Omental fat pad (tissue), 4 donors: ENCODE results near the gene PRR7. TPM values are rescaled to one million over a fixed set of nuclear protein-coding genes. Genes with fewer than 3 reads are reported as not detected.
A peak's percentile ranks its signal among the peaks of the same experiment; 100 is the strongest.

ENCODE experiments used
- ATAC-seq: fragments of 150-250 bp; one replicate; pipeline ENCODE4 v1.9.1; 2016; ENCODE audit warnings: mild to moderate bottlenecking, moderate library complexity; ENCODE audit not compliant: low FRiP score
- DNase-seq: peaks from one replicate; pipeline ENCODE4 v3.0.0-alpha.2; 2019; ENCODE audit warnings: low spot score
- CTCF ChIP-seq, 3 donors: fragments of 450-650 bp; IDR thresholded peaks; one replicate each; pipeline ENCODE4 v1.5.1; 2016 to 2017; ENCODE audit warnings: antibody characterized with exemption in 3 of 3, mild to moderate bottlenecking in 3 of 3, moderate library complexity in 2 of 3
- total RNA-seq, 4 donors: library from RNA; depleted of rRNA; stranded (reverse); fragments of >200 nt; gene quantifications; one replicate each; pipeline ENCODE4 v1.1.0, GENCODE V29; 2016

PRR7 gene
- total RNA-seq, 4 donors from 2014 or later, result 1.6 to 2.8 (median 2.1) TPM; not detected in 1

DNA sequence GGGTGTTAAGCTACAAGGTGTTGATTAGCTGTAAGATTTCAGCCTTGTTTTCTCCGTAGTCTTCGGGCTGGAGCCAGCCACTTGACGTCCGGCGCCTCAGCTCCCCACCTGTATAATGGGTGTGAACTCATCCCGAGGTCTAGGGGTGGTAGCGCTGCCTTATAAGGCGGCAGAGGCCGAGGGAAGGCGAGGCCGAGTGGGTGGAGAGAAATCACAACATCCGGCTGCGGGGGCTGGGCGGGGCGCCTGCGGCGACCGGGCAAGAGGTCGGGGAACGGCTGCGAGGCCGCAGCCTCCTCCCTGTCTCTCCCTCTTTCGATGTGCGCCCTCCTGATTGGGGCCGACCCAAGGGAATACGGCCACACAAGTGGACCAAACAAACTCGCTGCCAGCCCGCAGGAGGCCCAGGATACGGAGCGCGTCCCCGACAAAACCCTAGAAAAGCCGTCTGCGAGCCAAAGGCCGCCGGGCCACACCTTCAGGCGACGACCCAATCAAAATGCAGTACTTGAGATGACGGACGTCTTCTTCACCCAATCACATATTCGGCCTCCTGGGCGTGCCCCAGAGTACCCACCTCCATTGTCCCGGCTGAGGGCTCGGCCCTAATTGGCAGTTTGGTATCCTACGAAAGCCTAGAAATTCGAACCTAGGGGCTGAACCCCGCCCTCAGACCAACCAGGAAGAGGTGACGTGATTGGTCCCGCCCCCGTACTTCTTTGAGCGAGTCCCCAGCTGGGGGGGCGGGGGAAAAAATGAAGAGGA lies 20.6 kb upstream of the PRR7 start:
- TF ChIP-seq CTCF (IDR thresholded peaks at IDR 0.05), result no peak
- peak; percentile 99 for DNase-seq
- ATAC-seq, result peak; percentile 97

DNA sequence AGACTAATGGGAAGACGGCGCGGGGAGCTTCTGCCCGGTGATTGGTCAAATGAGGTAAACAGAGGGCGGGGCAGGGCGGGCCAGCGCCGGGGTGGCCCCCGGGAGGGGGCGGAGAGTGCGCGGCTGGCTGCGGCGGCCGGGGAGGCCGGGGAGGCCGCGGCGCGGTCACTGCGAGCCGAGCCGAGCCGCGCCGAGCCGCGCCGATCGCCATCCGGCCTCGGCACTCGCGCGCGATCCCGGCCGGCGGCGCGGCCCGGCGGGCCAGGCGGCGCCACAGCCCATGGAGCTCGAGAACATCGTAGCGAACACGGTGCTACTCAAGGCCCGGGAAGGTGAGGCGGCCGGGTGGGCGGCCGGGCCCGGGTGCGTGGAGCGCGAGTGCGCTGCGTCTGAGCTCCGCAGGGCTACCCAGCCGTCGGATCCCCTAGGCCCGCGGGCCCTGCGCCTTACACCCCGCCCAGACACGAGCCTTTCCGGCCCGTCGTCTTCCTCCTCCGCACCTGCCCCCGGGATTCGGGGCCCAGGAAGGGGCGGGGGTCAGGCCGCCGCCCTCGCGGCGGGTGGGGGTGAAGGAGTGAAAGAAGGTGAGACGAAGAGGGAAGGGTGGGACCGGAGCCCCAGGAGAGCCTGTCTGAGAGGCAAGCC lies 19.9 kb upstream of the PRR7 start, which contains the start of gene GRK6:
Gene GRK6 (plus strand): TSS at position 111 of the 645 bp plus-strand sequence. CDS start 170 bp downstream, at position 281.
- DNase-seq, result no peak
- ATAC-seq, result peak; percentile 91
- TF ChIP-seq CTCF (IDR thresholded peaks at IDR 0.05), result no peak

DNA sequence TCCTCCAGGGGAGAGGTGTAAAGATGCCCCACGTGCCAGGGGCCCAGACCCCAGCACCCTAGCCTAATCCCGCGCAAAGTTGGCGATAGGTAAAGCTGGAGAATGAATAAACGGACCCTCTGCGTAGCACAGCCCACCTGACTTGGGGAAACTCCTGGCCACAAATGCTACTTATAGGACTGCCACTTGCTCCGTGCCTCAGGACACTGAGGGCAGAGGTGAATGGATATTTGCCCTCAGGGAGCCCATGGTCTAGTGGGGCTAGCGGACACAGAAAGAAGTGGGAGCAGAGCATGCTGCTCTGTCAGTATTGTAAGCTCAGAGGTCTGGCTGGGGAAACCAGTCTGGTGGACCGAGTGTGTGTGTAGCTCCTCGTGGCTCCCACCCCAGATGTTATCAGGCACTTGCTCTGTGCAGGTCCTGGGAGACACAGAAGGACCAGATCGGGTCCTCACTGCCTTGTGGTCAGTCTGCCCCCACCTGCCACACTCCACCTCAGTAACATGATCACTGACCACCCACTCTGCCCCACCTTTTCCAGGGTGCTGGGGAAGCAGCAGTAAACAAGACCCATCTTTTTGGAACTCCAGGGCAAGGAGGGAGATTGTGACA lies 19.3 kb upstream of the PRR7 start:
- TF ChIP-seq CTCF (IDR thresholded peaks at IDR 0.05), result no peak
- ATAC-seq (no peak), DNase-seq (no peak)

DNA sequence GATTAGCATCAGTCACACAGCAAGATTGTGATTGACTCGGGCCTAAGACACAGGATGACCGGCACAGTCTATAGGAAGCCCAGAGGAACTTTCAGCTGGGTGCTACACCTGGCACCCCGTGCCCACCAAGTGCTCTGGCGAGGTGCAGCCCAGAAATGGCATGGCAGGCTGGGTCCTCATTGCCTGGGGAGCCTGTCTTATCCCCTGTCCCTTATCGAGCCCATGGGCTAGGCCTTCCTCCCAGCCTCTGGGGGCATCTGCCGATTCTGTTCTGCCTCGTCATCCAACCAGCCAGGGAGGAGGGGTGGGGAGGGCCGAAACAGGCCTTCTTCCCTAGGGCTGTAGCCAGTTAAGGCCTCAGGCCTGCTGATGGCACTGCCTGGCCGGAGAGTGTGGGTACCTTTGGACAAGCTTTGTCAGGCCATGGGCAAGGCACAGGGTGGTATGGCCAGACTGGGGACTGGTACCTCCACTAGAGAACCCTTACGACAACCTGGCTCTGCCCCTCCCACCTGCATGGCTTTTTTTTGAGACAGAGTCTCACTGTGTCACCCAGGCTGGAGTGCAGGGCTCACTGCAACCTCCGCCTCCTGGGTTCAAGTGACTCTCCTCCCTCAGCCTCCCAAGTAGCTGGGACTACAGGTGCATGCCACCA lies 18.6 kb upstream of the PRR7 start:
- DNase-seq, result no peak
- no peak for ATAC-seq
- no peak for TF ChIP-seq CTCF (IDR thresholded peaks at IDR 0.05)

DNA sequence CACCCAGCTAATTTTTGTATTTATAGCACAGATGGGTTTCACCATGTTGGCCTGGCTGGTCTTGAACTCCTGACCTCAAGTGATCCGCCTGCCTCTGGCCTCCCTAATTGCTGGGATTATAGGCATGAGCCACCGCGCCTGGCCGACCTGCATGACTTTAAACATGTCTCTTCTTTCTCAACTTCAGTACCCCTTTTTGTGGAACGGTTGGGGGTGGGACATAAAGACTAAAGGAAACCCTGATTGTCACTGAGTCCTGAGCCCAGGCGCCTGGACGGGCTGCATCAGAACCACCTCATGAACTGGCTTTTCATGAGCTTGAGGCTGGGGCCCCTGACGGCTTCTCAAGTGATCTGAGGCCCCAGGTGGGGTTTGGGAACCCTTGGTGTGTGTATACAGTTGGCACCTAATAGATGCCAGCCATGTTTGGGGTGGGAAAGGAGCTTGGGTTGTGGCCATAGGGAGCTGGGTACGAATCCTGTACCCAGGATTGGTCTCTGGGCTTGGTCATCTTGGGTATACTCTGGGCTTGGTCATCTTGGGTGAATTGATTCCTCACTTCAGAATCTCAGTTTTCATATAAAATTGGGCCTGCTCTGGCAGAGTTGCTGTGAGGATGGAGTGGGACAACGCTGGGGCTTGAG lies 17.9 kb upstream of the PRR7 start:
- DNase-seq, result no peak
- ATAC-seq, result no peak
- no peak for TF ChIP-seq CTCF (IDR thresholded peaks at IDR 0.05)

DNA sequence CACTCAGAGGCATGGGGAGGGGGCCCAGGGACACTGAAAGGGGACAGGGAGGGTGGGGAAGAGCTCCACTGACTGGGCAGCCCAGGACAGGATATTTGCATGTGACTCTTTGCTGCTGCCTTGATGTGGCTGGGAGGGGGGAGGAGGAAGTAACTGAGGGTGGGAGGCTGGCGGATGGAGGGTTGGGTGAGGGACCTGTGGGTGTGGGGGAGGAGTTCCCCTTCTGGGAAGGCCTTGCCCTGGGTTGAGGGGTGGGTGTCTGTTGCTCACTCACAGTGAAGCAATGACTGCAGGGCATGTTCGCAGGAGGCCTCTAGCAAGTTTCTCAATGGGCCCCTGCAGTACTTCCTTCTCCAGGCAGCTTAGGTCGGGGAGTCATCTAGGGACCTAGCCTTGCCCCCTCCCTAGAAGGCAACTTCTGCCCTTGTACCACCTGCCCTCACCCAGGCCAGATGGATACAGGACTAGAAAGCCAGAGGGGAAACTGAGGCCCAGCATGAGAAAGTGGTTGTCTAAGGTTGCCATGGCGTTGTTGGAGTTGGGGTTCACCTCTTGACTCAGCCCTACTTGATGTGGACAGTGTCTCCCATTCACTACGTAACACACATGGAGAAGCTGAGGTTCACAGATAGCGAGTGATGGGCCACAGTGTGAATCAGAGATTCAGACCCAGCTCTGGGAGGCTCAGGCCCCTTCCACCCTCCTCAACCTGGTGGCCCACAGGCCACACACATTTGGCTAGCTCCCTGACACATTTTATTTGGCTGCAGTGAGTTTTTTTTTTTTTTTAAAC lies 17.2 kb upstream of the PRR7 start:
- TF ChIP-seq CTCF (IDR thresholded peaks at IDR 0.05), result no peak
- ATAC-seq, result no peak
- DNase-seq, result no peak
